Spleen (tissue), 11 donors: ENCODE measurements around the gene NRM. TPM values are rescaled to one million over a fixed set of nuclear protein-coding genes. Genes with fewer than 3 reads are reported as not detected.
"Not testable (repeated sequence)": the region's sequence is repeated elsewhere in the genome, so short reads cannot be mapped to it uniquely, and the experiment has no call there.

Experiments
- DNase-seq: peaks from one replicate; pipeline ENCODE4 v3.0.0-alpha.2; 2020
- H3K27ac ChIP-seq, 8 donors: fragments of 200-600 bp; sonication (generic) in 7 of 8; 1 replicate in 4 of 8; 2 replicates in 4 of 8; pipeline versions ENCODE4 v1.5.0 to v1.8.0; 2016 to 2021; ENCODE audit warnings: inconsistent platforms in 4 of 8, mild to moderate bottlenecking in 4 of 8, moderate library complexity in 1 of 8
- H3K27me3 ChIP-seq, 7 donors: fragments of 200-600 bp; sonication (generic) in 6 of 7; replicated peaks in 1 of 7; 1 replicate in 4 of 7; 2 replicates in 3 of 7; pipeline versions ENCODE4 v1.5.0 to v1.8.0; 2016 to 2021; ENCODE audit warnings: inconsistent platforms in 3 of 7, mild to moderate bottlenecking in 1 of 7
- H3K36me3 ChIP-seq, 6 donors: fragments of 200-600 bp; sonication (generic) in 5 of 6; 1 replicate in 4 of 6; 2 replicates in 2 of 6; pipeline versions ENCODE4 v1.5.0 to v1.8.0; 2016 to 2021; ENCODE audit warnings: inconsistent platforms in 2 of 6
- H3K4me1 ChIP-seq, 6 donors: fragments of 200-600 bp; sonication (generic) in 5 of 6; 1 replicate in 3 of 6; 2 replicates in 3 of 6; pipeline versions ENCODE4 v1.5.0 to v1.8.0; 2016 to 2021; ENCODE audit warnings: inconsistent platforms in 3 of 6
- H3K4me3 ChIP-seq, 8 donors: fragments of 200-600 bp; sonication (generic) in 7 of 8; 1 replicate in 4 of 8; 2 replicates in 4 of 8; pipeline versions ENCODE4 v1.5.0 to v1.8.0; 2016 to 2021; ENCODE audit warnings: inconsistent platforms in 4 of 8, mild to moderate bottlenecking in 4 of 8, moderate library complexity in 2 of 8
- H3K9me3 ChIP-seq, 8 donors: fragments of 200-600 bp; sonication (generic) in 7 of 8; 1 replicate in 4 of 8; 2 replicates in 4 of 8; pipeline versions ENCODE4 v1.5.0 to v1.8.0; 2016 to 2021; ENCODE audit warnings: inconsistent platforms in 4 of 8
- CTCF ChIP-seq, 11 experiments: fragments of 200-600 bp in 7 of 11; fragments of 450-650 bp in 4 of 11; sonication (generic) in 4 of 11; IDR thresholded peaks in 8 of 11; conservative IDR thresholded peaks in 3 of 11; 1 replicate in 7 of 11; 2 replicates in 4 of 11; pipeline versions ENCODE4 v1.4.0 to v1.8.0; 2016 to 2021; ENCODE audit warnings: antibody characterized with exemption in 11 of 11, inconsistent platforms in 4 of 11, mild to moderate bottlenecking in 1 of 11
- POLR2A ChIP-seq, 3 donors: fragments of 450-650 bp; IDR thresholded peaks; one replicate each; pipeline ENCODE4 v1.5.1; 2017; ENCODE audit warnings: antibody characterized with exemption in 3 of 3, mild to moderate bottlenecking in 1 of 3
- POLR2AphosphoS5 ChIP-seq, 3 donors: sonication (generic); formaldehyde crosslinking; IDR thresholded peaks; one replicate each; pipeline ENCODE4 v1.5.1; 2017; ENCODE audit warnings: antibody characterized with exemption in 3 of 3
- WGBS, 5 donors: extraction: QIAGEN DNeasy Blood & Tissue Kit in 3 of 5; methylation state at CpG; one replicate each; pipeline versions ENCODE4 v1.1.5 to v1.1.7; 2013 to 2018; 5-methylcytosine and 5-hydroxymethylcytosine counted together
- intact Hi-C: fragments of 100-400 bp; cut with DNase I; formaldehyde crosslinking; loops from one replicate; pipeline ENCODE4 v1.15.0; 2023; ENCODE audit warnings: low total_unique reads
- polyA plus RNA-seq, 3 donors: library from polyadenylated mRNA; stranded (reverse); fragments of 200-250 nt; gene quantifications; one replicate each; pipeline ENCODE4 v1.2.1, GENCODE V29; 2013
- total RNA-seq, 7 donors: library from RNA; depleted of rRNA in 3 of 7; stranded (reverse); fragments of >200 nt in 3 of 7; fragmentation: NEBNext Ultra II Directional in 4 of 7; extraction: Animal tissue kit (Norgen Biotek cat#: 25700) in 4 of 7; gene quantifications; one replicate each; pipeline versions ENCODE4 v1.1.0 to v1.2.1, GENCODE V29; 2016 to 2021
- donor health status: healthy with polysubstance abuse.
- donor health status: DM: no; HTN: no; CAD: no; lungs with moderate emphysema.
- donor health status: DM: no; HTN: no; CAD: no.
- donor health status: Bipolar disorder and iron deficiency.
- donor health status: healthy.
- donor health status: DM: no; HTN: no; CAD: no.
- donor health status: DM: yes; HTN: yes; CAD: no.

NRM gene
- total and polyA plus RNA-seq, 10 donors: 9.8 to 19.6 (median 12.2) TPM

- TF ChIP-seq POLR2A (IDR thresholded peaks at IDR 0.05): no peak
- TF ChIP-seq CTCF (IDR thresholded peaks at IDR 0.05 in 8 of 11, conservative IDR thresholded peaks at IDR 0.05 in 3 of 11): no peak
- peak; percentile 24 to 50 (median 29) for TF ChIP-seq POLR2AphosphoS5 (IDR thresholded peaks at IDR 0.05)
- 76 to 88% (median 87%) methylated on average over 10 of the region's 10 CpGs for WGBS, 5 donors
- peak; percentile 41 for DNase-seq
- Histone ChIP-seq H3K4me3 (no peak overlapping the region), H3K36me3 (peaks cover 7 to 63% (median 56%) of the 10 kb centered on the region in 6 donors), H3K9me3 (no peaks in the 10 kb centered on the region), H3K27me3 (no peaks in the 10 kb centered on the region), H3K4me1 (peaks cover 39 to 78% (median 57%) of the 10 kb centered on the region in 6 donors), H3K27ac (no peak overlapping the region)
- intact Hi-C loops: loop anchor here (10.0 kb wide), 1 partner anchor 192 kb away; the partner anchor contains the start of gene HLA-E
Observed at GRCh38 chr6:30676660-30677285, 14.0 kb downstream of the NRM start.

- intact Hi-C loops: loop anchor here (10.0 kb wide), 1 partner anchor 188 kb away; the partner anchor contains the start of gene HLA-E
- peak; percentile 95 for DNase-seq
- 0 to 1% (median 1%) methylated on average over 36 to 57 of the region's 57 CpGs for WGBS, 5 donors
Observed at GRCh38 chr6:30672445-30673253, 18.1 kb downstream of the NRM start, which contains the start of gene DHX16. DHX16 (minus strand) TSS chr6:30673006; CDS start chr6:30672841, 165 bp downstream.

GRCh38 chr6:30670760-30671527, 19.8 kb downstream of the NRM start:
- WGBS, 5 donors: 87 to 92% (median 89%) methylated on average over 27 of the region's 27 CpGs
- Histone ChIP-seq H3K4me1 (peaks cover 11 to 51% (median 27%) of the 10 kb centered on the region in 6 donors), H3K9me3 (no peaks in the 10 kb centered on the region), H3K4me3 (peak overlapping the region in 3 of 8 donors; percentile 96 to 100 (median 99)), H3K36me3 (peaks cover 0 to 57% (median 47%) of the 10 kb centered on the region in 6 donors), H3K27me3 (no peaks in the 10 kb centered on the region), H3K27ac (no peak overlapping the region)
- intact Hi-C loops: loop anchor here (10.0 kb wide), 1 partner anchor 186 kb away; the partner anchor contains the start of gene HLA-E
- TF ChIP-seq CTCF (IDR thresholded peaks at IDR 0.05 in 8 of 11, conservative IDR thresholded peaks at IDR 0.05 in 3 of 11) (no peak), POLR2AphosphoS5 (IDR thresholded peaks at IDR 0.05) (no peak), POLR2A (IDR thresholded peaks at IDR 0.05) (no peak)
- no peak for DNase-seq

More at GRCh38 chr6:30672445-30673253, 18.1 kb downstream of the NRM start, which contains the start of gene DHX16:
- H3K27me3 ChIP-seq: no peaks in the 10 kb centered on the region
- no peaks in the 10 kb centered on the region for H3K9me3 ChIP-seq
- peak within 1 kb of the TSS; percentile 88 to 100 (median 97) for H3K4me3 ChIP-seq
- H3K4me1 ChIP-seq: peaks cover 11 to 58% (median 31%) of the 10 kb centered on the region in 6 donors
- TF ChIP-seq CTCF (IDR thresholded peaks at IDR 0.05 in 8 of 11, conservative IDR thresholded peaks at IDR 0.05 in 3 of 11) (peak; percentile 80 to 95 (median 89)), POLR2A (IDR thresholded peaks at IDR 0.05) (peak in 2 of 3 donors; percentile 20 to 34), POLR2AphosphoS5 (IDR thresholded peaks at IDR 0.05) (peak; percentile 86 to 92 (median 88))
- H3K27ac ChIP-seq: peak within 1 kb of the TSS; percentile 40 to 93 (median 86)
- H3K36me3 ChIP-seq: peaks cover 7 to 57% (median 49%) of the 10 kb centered on the region in 6 donors

GRCh38 chr6:30666300-30666699, 24.5 kb downstream of the NRM start:
- H3K36me3 ChIP-seq: peaks cover 0 to 99% (median 88%) of the 10 kb centered on the region in 6 donors
- WGBS, 5 donors: 57 to 80% (median 63%) methylated on average over 2 of the region's 2 CpGs

More at GRCh38 chr6:30666300-30666699, 24.5 kb downstream of the NRM start:
- intact Hi-C loops: loop anchor here (10.0 kb wide), 1 partner anchor 121 kb away; no protein-coding TSS in a partner anchor
- Histone ChIP-seq H3K27ac (peak overlapping the region in 2 of 8 donors; percentile 12 to 36), H3K4me1 (peaks cover 2 to 25% (median 10%) of the 10 kb centered on the region in 6 donors)
- not testable (repeated sequence) for H3K27me3 ChIP-seq, H3K9me3 ChIP-seq, H3K4me3 ChIP-seq, DNase-seq
